GM04503 (cell line): ENCODE measurements around the gene FLRT1.
"Not testable (repeated sequence)": the region's sequence is repeated elsewhere in the genome, so short reads cannot be mapped to it uniquely, and the experiment has no call there.

Experiments
- DNase-seq: peaks from one replicate; pipeline ENCODE4 v3.0.0-alpha.2; 2012; ENCODE audit warnings: low read depth

The FLRT1 gene

DNA sequence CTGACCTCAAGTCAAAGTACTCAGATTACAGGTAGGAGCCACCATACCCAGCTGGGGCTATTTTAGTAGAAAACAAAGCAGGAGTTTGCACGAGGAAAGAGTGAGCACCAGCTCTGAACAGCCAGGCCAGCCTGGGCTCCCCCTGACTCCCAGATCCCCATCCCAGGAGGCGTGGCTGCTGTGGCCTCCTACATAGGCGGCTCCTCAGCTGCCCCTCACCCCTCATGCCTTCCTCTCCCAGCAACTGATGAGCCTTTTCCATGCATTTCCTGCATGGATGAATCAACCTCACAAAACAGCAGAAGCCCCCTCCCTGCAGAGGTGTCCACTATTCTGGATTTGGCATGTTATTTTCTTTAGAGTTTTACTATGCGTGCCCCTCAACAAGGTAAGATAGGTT lies 10.5 kb upstream of the FLRT1 start:
- no peak for DNase-seq

DNA sequence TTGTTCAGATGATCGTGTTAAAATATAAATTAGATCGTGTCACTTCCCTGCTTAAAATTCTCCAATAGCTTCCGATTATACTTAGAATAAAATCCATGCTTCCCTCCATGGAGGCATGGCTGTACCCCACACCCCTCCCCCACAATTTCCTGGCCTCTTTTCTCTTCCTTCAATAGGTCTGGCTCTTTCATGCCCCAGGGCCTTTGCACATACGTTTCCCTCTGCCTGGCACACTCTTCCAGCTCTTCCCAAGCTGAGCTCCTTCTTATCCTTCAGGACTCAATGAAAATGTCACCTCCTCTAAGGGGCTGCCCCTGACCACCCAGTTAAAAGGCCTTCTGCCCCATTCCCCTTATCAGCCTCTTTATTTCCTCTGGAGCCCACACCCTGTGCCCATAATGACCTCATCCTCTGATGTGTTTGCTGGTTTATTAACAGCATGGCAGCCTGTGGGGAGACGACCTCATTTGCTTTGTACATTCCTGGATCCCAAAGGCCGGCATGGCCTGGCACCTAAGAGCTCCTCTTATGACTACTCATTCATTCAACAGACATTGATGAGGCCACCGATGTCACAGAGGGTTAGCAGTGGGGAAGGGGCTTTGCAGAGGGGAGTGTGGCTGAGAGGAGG lies 9.0 kb upstream of the FLRT1 start:
- DNase-seq, result no peak

DNA sequence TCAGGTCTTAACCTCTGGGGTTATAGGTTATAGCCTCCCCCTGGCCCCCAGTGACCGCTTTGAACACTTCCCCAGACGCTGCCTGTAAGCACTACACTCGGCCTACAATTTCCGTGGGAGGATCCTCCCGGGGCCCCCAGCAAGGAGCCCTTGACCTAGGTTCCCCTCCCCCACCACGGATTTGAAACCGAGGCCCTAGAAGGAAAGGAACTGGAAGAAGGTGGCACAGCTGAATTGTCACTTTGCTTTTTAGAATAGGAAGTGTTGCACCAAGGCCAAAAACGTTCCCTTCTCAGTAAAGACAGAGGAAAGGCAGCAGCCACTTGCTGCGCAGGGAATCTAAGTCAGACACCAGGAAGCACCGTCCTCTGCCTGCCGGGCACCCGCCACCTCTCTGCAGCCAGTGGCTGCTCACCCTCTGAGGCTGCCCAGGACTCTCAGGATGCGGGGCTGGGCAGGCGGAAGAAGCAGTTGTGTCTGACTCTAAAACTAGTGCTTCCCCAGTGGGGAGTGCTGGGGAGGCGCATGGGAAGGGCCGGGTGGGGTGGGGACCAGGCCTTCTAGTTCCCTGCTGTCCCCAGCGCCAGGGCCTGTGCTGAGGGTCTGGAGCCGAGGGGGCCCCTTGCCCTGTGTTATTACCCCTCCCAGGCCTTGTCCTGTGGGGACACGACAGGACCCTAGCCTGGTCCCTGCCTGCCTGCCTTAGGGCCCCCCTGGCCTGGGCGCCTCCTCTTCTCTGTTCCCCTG lies 7.9 kb upstream of the FLRT1 start:
- DNase-seq, result no peak

DNA sequence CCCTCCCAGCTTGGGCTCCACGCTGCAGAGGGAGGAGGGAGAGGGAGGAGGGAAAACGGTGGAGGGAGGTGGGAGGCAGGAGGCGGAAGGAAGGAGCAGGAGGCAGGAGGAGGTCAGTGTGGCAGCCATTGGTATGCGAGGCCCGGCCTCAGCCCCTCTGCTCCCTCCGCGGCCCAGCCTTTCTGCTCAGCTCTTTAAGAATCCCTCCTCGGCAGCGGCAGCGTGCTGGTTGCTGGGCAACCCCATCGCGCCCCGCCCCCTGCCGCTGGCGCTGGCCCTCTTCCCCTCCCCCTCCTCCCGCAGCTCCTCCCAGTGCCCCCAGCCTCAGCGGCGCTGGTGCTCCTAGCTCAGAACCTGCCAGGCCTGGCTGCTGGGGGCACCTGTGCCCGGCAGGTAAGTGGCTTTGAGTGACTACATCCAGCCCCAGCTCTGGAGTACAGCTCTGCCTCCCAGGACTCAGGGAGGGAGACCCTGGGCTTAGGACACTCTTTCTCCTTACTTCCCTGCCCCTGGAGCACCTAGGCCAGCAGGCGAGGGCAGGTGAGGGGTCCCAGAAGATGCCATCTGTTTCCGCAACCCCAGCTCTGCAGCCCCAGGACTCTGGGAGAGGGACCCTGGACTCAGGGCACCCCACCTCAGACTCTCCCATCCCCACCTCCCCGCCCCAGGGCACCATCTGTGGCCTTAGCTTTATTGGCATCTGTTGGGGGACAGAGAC lies 7.2 kb upstream of the FLRT1 start:
- no peak for DNase-seq

DNA sequence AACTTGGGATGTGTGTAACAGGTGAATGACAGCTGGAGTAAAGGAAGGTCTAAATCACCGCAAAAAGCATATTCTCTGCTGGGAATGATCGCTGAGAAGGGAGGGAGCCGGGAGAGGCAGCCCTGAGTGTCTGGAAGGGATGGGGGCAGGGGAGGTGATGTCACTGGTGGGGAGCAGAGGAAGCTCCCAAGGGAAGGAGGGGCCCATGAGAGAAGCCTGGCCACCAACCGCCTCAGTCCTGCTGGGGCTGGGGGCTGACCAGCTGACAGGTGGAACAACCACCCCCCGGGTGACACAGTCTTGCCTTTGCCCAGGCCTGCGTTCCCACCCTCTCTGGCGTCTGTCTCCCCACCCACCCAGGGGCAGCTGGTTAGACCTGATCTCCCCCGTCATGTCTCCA lies 6.0 kb upstream of the FLRT1 start:
- DNase-seq, result no peak

DNA sequence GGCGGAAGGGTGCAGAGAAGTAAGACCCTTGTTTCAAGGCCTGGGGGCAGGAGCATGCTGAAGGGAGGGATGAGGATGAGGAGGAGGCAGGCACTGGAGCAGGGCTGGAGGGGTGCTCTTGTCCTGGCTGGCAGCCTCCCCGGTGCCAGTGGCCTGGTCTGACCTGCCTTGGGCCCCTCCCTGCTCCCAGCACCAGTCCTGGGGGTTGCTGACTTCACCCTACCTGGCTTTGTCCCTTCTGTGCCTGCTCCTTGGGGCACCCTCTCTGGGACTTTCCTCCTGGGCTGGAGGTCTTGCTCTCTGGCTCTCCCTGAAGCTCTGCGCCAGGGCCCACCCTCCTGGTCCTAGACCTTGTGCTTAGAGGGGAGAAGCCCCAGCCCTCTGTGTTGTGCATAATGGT lies 4.7 kb upstream of the FLRT1 start:
- no peak for DNase-seq

DNA sequence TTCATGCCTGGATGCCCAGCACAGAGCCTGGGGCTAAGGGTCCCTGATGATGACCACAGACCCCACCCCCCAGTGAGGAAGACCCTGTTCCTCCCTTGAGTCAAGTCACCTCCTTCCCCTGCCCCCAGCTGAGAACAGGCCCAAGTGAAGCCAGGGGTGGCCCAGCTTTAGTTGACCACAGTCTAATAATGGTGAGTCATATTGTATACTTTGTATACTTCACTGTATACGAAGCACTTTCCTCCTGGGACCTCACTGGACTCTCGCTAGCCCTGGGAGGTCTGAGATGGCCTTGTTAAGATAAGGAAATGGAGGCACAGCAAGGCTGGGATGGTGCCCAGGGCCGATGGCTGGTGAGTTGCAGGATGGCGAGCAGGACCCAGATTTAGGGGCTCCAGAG lies 3.7 kb upstream of the FLRT1 start:
- no peak for DNase-seq

DNA sequence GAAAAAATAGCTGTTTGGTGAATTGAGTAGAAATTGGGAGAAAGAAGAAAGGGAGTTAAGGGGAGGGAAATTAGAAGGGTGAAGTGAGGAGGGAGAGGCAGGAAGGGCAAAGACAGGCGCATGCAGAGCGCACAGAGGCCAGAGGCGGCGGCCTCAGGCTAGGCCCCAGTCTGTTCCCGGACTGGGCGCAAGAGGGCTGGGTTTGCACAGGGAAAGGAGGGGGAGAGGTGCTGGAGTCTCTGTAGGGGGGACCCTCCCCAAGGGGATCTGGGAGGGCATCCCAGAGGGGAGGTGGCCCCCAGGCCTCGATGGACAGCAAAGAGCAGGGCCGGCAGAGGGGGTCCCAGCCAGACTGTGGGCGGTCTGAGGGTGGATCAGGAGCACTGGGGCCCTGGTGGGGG lies 1.3 kb upstream of the FLRT1 start:
- DNase-seq, result no peak

DNA sequence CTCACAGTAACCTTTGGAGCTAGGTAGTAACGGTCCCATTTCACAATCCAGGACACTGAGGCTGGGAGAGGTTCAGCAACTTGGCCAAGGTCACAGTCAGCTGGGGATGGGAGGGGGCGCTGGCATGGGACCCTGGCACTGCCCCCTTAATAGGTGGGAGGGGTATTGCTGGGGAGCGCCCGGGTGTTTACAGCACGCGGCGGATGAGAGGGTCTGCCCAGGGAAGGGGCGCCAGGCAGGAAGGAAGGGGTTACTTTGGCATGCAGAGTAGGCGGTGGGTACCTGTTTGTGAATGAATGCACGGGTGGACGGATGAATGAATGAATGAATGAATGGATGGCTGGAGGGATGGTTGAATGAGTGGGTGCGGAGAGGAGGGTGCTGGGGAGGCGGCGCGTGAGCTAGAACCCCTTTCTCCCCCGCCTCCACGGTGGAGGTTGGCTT lies 628 bp upstream of the FLRT1 start:
- DNase-seq, result no peak

DNA sequence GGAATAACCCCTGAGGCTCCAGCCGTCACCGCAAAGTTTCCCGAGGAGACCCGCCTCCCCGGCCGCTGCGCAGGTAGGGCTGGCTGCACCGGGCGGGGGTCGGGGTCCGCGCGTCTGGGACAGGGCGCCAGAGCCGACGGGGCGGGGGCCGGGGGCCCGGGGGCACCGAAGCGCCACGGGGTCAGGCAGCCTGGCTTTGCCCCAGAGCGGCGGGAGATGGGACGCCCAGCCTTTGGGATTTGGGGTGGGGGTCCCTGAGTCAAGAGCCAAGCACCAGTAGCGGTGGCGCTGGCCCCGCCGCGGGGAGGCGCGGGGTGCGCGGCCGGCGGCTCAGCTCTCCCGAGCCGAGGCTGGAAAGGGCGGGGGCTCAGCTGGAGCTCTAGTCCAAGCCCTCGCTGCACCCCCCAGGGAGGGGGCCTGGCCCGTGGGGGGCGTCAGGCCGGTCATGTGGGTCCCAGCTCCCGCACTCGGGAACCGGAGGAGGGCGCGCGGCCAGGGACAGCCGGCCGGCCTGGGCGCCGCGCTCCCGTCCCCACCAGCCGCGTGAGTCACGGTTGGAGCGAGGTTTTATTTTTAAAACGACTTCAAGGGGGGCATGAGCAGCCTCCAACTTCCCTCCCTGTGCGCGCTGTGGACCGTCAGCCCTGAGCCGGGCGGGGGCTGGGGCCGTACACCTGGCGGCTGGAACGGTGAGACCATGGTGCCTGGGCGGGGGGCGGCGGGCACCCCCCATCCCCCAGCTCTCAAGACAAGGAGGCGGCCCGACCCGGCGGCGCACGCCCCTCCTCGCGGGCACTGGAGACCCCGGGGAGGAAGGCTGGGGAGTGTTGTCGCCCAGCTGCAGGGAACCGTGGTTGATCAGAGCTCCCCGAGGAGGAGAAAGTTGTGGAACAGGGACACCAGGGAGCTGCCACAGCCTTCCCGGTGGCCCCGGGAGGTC lies 626 bp downstream of the FLRT1 start:
- no peak for DNase-seq

DNA sequence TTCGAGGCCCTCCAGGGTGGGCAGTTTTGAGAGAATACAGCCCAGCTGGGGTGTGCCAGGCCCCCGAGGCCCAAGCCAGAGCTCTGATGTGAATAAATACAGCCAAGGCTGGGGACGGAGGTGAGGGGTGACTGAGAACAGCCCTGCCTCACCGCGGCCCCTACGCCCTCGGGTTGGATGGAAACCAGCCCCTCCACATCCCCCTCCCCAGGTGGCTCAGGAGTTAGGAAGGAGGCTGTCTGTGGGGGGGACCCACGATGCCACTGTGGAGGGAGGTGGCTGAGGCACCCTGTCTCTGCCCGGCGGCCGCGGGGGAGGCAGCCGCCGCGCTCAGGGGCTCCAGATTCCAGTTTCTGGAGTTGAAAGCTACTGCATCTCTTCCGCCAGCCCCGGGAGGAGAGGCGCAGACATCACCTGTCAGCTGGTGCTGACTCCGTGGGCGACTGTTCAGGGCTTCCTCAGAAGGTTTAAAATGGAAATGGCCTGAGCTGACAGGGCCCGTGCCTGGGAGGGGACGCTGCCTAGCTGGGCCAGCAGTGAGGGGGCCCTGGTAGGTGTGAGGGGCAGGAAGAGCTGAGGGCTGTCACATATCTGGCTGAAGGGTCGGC lies 1.4 kb downstream of the FLRT1 start:
- no peak for DNase-seq

DNA sequence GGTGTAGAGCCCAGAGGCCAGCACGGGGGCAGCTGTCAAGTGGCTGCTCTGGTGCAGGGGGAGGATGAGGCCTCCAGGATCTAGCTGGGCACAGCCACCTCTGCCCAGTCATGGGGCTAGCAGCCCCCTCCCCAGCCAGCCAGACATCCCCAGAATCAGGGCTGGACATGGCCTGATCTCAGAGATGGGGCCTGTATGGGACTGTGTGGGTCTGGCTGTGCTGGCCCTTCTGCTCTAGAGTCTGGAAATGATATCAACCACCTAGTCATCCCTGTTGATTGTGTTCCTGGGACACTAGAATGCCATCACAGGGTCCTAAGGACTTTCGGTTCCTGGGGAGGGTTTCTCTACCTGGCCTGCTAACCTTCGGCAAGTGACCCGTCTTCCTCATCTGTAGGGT lies 2.8 kb downstream of the FLRT1 start:
- DNase-seq, result no peak

DNA sequence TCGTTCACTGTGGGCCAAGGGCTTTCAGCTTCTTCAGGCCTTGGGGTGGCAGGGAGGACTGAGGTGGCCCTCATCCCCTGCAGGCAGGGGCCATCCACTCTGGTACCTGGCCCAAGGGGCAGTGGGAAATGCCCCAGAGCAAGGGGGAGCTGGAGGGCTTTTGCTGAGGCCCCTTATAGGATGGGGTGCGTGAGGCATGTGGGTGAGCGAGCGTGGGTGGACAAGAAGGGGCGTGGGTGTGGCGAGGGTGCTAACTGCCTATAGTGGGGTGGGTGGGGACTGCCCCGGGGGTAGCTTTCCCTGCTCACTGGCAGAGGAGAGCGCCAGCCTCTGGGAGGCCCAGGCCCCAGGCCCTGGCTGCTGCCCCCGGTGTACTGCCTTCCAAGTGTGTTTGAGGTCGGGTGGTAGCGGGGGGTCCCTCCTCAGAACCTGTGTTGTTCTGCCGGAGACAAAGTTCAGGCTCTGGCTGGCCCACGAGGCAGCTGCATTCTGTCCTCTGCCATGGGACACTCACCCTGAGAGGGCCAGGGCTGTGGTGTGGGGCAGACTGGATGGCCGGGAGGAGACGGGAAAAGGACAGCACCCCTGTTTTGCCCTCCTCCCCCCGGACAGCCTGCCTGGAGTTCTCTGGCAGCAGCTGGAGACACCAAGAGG lies 3.4 kb downstream of the FLRT1 start:
- DNase-seq, result no peak

DNA sequence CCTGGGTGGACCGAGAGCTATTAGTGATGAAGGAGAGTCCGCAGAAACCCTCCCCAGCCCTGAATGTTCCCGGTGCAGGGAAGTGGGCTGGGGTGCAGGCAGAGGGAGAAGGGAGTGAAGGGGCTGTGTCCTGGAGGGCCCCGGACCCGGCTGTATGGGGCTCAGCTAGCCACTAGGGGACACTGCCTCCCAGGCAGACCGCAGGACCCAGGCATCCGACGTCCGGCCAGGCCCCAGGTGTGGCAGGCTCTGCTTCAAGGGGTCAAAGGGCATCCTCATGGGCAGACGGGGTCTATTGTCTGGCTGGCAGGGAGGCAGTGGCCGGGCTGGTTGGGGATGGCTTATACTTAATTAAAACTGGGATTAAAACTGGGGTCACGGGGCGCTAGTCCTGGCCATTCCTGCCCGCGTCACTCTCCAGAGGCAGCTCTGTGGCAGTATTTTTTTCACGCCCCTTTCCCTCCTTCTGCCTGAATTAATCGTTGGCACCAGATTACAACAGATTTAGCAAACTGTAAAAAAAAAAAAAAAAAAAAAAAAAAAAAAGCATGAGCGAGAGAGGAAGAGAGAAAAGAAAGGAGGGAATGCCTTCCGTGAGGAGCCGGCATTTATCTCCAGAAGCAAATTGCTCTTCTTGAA lies 5.1 kb downstream of the FLRT1 start:
- no peak for DNase-seq

DNA sequence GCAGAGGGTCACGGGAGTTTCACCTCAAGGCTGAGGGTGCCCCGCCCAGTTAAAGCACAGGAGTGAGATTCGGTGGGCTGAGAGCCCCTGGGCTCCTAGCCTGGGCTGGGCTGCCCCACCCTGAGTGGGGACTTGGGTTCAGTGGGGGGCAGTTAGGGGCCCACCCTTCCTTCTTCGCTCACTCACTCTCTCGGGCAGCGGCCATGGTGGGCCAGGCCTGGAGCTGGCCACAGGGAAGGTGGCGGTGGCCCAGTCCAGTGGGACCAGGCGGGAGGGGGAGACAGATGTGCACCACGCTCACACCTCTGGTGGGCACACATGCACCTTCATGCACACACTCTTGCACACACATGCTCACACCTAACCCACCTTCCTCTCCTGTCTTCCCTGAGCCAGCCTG lies 6.1 kb downstream of the FLRT1 start:
- DNase-seq, result no peak

DNA sequence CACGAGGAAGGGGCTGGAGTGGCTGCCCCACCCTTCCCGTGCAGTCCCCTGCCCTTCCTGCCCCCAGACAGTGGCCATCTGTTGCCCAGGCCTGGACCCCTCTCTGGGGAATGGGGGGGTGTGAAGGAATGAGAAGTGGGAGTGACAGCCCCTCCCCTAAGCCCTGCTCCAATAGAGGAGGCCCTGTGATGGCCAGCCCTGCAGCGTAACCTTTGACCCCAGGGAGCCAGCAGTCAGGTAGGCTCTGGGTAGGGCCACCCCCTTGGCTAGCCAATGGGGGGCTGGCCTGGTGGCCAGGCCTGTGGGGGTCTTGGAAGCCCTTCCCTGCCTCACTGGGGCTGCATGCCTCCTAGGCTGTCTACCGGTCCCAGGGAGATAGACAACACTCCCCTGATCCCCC lies 6.6 kb downstream of the FLRT1 start:
- no peak for DNase-seq

DNA sequence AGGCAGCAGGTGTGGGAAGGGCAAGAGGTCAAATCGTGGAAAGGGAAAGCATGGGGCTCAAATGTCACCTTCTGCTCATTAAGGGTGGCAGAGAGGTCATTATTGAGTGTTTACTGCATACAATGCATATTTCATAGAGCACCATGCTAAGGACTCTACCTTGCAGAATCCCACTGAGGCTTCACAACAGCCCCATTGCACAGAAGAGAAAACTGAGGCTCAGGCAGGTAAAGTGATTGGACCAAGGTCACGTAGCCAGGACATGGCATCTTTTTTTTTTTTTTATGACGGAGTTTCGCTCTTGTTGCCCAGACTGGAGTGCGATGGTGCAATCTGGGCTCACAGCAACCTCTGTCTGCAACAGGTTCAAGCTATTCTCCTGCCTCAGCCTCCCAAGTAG lies 7.8 kb downstream of the FLRT1 start:
- no peak for DNase-seq

DNA sequence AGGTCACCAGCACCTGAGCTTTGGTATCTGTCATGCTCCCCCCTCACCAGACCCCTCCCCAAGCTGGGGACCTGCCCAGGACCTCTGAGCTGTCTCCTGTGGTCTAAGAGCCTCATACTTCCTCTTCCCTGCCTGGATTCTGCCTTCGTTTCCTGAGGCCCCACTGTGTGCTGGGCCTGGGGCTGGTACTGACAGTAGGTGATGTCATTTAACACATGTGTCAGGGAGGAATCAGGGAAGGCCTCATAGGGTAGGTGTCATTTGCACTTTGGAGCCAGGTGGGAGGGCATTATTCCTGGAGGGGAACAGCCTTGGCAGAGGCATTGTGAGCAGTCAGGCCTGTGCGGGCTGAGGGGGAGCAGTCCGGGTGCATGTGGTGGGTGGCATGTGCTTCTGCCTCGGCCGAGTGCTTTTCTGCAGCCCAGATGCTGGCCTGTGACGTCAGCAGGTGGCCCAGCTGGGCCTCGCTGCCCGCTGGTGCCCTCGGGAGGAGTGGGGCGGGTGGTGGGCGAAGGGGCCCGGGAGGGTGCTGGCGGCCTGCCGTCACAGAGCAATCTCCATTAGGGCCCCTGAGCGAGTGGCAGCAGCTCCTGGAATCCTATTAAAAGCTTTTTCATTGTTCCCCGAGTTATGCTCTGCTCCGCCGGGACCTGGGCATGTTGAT lies 9.1 kb downstream of the FLRT1 start:
- DNase-seq, result no peak

DNA sequence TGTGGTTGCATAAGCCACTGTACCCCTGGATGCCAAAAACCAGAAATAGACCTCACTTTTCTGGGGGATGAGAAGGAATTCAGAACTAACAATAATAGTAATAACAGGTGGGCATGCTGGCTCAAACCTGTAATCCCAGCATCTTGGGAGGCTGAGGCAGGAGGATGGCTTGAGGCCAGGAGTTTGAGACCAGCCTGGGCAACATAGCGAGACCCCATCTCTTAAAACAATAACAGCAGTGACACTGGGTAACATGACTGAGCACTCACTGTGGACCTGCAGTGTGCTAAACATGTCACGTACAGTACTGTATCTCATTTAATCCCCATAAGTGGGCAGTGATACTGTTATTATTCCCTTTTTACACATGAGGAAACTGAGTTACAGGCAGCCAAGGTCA lies 10.0 kb downstream of the FLRT1 start:
- DNase-seq, result no peak

DNA sequence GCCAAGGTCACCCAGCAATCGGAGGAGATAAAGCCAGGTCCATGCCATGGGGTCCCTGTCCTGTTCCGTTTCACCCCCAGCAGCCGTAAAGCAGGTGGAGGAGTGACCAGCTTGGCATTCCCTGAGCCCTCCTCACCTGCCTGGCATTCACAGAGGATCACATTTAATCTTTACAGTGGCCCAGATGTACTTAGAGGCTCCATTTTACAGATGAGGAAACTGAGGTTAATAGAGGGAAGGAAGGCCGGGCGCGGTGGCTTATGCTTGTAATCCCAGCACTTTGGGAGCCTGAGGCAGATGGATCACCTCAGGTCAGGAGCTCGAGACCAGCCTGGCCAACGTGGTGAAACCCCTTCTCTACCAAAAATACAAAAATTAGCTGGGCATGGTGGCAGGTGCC lies 11.6 kb downstream of the FLRT1 start:
- not testable (repeated sequence) for DNase-seq
